Measurements from ENCODE around the gene ARHGAP23.

ARHGAP23 gene, protein sequence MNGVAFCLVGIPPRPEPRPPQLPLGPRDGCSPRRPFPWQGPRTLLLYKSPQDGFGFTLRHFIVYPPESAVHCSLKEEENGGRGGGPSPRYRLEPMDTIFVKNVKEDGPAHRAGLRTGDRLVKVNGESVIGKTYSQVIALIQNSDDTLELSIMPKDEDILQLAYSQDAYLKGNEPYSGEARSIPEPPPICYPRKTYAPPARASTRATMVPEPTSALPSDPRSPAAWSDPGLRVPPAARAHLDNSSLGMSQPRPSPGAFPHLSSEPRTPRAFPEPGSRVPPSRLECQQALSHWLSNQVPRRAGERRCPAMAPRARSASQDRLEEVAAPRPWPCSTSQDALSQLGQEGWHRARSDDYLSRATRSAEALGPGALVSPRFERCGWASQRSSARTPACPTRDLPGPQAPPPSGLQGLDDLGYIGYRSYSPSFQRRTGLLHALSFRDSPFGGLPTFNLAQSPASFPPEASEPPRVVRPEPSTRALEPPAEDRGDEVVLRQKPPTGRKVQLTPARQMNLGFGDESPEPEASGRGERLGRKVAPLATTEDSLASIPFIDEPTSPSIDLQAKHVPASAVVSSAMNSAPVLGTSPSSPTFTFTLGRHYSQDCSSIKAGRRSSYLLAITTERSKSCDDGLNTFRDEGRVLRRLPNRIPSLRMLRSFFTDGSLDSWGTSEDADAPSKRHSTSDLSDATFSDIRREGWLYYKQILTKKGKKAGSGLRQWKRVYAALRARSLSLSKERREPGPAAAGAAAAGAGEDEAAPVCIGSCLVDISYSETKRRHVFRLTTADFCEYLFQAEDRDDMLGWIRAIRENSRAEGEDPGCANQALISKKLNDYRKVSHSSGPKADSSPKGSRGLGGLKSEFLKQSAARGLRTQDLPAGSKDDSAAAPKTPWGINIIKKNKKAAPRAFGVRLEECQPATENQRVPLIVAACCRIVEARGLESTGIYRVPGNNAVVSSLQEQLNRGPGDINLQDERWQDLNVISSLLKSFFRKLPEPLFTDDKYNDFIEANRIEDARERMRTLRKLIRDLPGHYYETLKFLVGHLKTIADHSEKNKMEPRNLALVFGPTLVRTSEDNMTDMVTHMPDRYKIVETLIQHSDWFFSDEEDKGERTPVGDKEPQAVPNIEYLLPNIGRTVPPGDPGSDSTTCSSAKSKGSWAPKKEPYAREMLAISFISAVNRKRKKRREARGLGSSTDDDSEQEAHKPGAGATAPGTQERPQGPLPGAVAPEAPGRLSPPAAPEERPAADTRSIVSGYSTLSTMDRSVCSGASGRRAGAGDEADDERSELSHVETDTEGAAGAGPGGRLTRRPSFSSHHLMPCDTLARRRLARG (N-terminal part only)

DNA sequence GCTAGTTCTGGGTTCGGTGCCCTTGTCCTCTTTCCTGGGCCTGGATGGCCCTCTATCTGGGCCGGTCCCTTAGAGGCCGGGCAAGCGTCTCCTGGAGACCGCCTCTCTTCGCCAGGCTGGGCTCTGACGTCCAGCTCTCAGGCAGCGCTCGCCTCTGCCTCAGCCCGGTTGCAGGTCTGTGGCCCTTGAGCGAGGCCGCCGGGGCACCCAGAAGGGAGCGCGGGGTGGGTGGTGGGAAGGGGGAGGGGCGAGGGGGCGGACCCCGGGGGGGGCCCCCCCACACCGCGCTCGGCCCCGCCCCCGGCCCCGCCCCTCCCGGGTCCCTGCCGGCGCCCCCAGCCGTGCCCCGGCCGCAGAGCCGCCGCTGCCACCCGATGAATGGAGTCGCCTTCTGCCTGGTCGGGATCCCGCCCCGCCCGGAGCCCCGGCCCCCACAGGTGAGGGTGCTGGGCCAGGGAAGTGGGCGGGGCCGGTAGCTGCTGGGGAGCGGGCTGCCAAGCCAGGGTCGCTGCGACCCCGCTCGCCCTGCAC lies at the start of gene ARHGAP23:
ARHGAP23 (plus strand) TSS at position 353 of the 531 bp plus-strand sequence; CDS start at position 375, 22 bp downstream.
- DNase-seq: peak in 5 of 6 experiments; percentile 23 to 44 (median 37)

DNA sequence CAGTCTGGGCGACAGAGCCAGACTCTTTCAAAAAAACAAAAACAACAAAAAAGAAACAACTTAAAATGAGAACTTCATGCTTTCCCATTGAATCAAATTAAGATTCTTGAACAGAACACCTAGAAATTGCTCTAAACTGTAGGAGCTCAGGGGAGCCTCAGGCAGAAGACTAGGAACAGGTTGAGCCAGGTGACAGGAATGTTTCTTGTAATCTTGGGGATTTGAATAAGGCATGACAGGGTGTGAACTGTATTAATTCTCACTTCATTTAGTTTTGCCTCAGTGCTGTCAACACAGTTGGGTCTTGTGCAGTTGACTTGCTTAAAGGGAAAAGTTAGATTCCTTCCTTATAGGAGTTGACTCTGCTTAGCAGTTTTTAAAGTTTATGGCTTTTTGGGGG lies 48.8 kb upstream of the ARHGAP23 start:
- no peak for DNase-seq

DNA sequence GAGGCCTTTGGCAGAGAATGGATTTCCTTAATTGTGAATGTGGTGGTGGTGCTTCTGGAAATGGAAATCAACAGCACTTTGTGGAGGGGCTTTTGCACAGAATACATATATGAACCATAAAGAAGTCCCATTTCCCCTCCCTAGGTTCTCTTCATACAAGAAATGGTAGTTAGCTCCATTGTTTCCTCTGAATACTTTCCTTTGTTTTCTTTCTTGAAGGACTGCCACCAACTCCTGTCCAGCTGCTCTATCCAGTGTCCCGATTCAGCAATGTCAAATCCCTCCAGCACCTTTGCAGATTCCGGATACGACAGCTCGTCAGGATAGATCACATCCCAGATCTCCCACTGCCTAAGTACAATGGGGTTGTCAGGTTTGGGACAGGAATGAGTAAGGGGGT lies 33.2 kb upstream of the ARHGAP23 start:
- DNase-seq: no peak

DNA sequence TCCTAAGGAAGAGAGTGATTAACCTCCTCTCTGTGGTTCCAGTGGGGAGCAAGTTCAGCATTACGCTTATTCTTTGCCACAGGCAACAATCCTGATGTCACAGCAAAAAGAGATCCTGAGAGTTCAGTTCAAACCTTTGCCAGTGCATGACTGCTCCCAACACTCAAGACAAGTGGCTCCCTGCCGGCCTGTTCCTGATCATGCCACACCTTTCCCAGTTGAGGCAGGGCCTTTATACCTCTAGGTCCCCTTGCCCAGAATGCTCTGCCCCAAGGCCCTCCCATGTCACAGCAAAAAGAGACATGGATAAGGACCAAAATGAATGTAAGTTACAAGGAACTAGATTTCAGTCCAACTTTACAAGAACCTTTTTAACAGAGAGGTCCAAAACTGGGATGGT lies 31.0 kb upstream of the ARHGAP23 start:
- no peak for DNase-seq

DNA sequence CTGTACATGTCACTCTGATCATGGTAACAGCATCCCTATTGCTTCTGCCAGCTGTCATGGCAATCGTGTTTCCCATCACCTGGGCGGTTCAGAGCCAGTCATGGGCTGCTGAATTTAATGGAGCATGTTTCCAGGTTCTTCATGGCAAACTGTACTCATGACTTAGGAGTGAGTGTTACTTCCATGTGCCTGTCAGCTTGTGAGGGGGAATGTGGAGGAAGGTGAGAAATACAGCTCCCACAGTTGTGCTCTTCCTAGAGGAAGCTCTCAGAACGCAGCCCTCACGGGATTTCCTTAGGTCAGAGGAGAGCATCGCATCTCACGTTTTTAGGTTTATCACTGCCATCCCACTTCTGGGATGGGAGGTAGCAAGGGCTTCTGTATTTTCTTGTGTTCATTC lies 28.0 kb upstream of the ARHGAP23 start:
- DNase-seq: no peak

DNA sequence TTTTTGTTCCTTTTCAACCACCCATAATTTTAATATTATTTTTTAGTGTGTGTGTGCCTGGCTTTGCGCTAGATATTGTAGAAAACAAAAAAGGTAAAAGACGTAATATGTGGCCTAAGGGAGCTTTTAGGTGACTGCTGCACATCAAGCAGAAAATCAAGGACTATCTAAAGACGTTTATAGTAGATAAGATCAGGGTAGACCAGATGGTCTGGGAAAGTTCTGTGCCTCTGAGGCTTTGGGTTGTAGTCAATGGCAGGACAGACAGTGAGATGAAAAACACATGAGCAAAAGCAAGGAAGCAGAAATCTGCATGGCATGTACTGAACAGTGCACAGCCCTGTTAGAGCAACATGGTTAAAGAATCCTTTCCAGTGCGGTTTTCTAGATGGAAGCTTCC lies 26.8 kb upstream of the ARHGAP23 start:
- DNase-seq: no peak

DNA sequence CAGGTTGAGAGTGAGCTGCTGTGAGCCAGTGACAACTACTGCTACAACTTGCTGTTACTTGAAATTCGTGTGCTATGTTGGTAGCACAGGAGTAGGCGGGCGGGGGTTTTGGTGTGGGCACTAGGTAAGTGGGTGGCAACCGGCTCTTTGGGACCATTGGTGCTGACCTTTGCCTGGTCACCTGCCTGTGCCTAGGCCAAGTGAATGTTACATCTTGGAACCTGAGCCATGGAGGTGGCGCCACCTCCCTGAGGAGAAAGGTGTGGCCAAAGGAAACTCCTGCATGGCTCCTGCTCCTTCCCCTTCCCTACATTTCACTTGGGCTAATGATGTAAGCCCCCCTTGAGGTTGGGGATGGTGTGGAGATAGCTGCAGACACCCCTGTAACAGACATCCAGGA lies 25.4 kb upstream of the ARHGAP23 start:
- DNase-seq: no peak

DNA sequence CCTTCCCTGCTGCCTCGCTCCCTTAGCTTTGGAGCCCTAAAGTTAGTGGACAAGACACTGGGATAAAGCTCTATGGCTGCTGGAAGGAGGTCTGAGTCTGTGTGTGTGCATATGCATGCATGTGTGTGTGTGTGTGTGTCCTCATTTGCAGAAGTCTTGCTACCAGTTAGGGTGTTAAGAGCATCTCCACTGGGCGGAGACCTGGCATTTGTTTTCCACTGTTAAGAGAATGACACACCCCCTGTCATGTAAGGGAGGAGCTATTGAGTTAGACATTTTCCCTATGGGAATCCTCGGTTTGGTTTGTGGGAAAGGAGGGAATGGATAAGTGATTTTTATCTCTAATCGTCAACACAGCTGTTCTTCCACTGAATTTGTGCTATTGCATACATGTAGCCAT lies 24.8 kb upstream of the ARHGAP23 start:
- DNase-seq: no peak

DNA sequence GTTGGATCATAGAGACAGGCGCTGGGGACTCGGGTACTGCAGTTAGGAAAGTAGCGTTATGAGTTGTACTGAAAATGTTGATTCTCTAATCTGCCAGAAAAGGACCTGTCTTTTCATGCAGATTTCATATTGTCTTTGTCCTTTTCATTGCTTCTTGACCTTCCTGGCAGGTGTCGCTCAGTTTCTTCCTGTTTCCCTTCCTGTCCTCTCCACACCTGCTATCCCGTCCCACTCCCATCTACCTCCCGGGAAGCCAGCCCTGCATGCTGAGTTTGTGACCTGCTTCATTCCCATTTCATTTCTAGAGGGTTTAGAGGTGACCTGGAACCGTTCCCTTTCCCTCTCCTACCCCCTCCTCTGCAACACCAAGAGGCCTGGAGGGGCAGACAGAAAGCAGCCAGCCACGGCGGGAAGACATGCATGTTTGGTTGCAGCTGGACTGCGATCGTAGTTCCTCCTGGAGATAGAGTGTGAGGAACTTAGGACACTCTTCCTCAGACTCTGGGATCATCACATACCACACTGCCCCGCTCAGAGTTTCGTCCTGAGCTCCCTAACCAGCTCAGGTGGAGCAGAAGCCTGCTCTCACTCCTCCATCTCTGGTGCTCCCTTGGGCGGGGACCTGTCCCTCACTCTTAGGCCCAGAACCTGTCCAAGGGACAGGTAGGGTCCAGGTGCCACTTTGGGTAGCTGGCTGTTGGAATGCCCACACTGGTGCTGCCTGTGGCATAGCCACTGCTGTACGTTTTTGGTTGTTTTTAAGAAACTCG lies 23.9 kb upstream of the ARHGAP23 start:
- no peak for DNase-seq

DNA sequence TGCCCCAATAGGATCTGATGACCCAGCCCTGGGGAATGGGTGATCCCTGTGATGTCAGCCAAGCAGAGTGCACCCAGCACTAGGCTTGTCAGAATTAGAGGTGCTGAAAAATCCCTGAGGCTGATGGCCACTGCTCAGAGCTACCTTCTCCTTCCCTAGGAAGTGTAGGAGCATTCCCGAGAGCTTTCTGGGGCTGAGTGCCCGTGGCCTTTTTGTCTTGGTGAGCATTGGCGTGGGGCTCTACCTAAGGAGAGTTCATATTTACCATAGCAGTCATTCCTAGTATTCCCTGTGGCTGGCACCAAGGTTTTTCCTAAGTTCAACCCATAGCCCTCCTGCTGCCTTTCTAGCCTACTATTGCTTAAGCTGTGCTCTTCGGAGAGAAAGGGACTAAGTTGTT lies 22.6 kb upstream of the ARHGAP23 start:
- no peak for DNase-seq

DNA sequence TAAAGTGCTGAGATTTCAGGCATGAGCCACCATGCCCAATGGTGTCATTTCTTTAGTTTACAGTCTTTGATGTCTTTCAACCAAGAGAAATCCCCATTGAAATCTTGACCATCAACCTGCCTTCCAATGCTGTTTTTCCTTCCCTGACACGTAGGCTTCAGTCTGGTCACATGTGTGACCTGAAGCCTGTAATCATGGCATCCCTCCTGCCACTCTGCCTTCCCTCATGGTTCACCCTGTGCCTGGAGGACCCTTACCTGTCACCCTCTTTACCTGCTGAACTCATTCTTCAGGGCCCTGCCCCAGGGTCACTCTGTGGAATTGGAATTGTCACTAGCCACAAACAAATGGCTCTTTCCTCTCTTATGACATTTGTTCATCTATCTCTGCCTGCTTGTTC lies 18.1 kb upstream of the ARHGAP23 start:
- DNase-seq: no peak

DNA sequence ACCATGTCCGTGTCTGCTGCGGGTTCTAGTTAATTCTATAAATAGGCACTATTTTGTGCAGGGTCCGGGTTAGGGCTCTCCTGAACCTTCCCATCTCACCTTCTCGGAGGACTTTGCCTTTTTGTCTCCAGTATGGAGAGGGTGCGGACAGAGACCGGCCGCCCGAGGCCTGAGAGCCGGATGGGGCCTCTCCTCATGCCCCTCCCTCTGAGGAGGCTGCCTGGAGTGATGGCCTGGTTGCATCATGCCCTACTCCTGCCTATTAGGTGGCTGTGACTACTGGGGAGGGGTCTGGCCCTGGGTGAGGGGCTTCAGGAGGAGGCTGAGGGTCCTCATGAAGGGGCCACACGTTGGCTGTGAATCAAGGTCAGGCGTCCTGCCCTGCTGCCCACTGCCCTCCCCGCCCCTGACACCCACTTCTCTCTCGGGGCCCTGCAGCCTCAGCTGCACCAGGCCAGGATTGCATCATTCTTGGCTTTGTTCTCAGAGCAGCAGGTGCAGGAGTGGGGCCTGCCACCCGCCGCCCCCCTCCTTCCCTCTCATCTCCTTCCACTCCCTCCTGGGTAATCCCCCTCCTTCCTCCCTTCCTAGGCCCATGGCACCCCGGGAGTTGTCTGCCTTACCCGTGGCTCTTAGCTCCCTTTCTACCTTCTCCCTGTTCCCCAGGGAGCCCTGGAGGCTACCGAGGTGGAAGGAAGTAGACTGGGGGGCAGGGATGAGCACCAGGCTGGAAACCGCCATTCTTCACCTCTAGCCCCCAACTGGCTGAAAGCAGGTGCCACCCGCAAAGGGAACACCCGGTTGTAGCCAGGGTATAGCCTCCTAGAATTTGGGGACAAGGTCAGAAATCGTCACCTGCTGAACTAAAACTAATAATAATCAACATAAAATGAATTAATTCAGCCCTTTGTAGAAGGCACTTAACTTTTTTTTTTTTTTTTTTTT lies 12.7 kb upstream of the ARHGAP23 start:
- DNase-seq: no peak

DNA sequence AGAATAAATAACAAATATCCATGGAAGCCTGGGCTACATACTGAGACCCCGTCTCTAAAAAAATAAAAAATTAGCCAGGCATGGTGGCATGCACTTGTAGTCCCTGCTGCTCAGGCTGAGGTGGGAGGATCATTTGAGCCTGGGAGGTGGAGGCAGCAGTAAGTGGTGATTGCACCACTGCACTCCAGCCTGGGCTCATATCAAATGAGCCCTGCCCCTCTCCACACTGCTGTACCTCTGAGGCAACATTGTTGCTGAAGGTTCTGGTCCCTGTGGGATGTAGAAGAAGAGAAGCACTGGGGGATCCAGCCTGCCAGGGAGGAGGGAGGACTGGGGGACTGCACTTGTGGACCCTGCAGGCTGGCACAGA lies 11.4 kb upstream of the ARHGAP23 start:
- no peak for DNase-seq

DNA sequence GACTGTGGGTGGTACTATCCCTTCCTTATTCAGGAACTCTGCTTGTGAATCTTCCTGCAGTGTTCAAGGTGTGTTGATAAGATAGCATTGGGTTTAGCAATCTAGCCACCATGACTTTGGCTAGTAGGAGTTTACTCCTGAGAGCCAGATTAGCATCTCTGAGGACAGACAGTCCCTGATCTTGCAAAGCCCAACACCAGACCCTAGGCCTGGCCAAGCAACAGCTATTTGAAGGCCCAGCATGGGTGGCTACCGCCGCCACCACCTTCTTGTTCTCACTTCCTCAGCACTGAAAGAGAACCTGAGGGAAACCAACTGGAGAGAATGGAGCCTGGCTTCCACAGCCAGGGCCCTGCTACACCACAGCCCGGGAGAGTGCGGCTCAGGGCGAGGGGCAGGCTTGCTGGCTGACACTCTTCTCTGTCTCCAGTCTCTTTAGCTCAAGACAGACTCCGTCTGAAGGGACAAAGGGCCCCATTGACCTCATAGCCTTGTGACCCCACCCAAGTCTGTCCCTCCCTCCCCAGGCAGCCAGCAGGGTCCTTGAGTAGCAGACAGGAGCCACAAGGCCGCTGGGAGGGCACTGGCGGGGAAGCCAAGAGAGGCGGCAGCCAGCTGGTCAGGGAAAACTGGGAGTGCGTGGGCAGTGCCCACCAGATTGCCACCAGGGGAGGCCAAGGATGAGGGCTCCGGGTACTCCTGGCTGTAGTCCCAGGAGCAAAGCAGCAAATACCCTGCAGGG lies 10.9 kb upstream of the ARHGAP23 start:
- no peak for DNase-seq

DNA sequence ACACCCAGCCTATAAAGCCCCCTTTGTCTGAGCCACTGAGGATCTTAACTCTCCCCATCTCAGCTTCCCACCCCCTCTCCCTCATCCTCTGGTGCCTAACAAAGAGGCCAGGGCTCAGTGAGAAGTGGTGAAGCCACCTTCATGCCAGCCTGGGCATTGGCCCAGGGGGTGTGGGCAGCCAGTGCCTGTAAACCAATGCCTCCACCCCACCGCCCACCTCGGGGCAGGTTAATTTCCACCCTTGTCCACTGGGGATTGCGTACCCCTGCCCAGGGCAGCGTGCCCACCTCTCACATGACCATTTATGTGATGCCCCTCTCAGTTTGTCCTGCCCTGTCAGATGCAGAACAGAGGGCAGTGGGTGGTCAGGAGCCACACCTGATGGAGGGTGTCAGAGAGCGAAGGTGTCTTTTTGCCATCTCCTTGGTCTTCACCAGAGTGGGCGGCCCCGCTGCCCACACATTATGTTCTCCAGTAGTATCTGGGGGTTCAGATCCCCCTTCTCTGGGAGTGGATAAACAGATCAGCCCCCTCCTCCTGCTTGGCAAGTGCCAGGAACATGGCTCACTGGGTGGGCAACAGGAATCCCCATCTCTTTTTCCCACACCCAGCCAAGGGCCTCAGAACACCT lies 10.1 kb upstream of the ARHGAP23 start:
- DNase-seq: no peak

DNA sequence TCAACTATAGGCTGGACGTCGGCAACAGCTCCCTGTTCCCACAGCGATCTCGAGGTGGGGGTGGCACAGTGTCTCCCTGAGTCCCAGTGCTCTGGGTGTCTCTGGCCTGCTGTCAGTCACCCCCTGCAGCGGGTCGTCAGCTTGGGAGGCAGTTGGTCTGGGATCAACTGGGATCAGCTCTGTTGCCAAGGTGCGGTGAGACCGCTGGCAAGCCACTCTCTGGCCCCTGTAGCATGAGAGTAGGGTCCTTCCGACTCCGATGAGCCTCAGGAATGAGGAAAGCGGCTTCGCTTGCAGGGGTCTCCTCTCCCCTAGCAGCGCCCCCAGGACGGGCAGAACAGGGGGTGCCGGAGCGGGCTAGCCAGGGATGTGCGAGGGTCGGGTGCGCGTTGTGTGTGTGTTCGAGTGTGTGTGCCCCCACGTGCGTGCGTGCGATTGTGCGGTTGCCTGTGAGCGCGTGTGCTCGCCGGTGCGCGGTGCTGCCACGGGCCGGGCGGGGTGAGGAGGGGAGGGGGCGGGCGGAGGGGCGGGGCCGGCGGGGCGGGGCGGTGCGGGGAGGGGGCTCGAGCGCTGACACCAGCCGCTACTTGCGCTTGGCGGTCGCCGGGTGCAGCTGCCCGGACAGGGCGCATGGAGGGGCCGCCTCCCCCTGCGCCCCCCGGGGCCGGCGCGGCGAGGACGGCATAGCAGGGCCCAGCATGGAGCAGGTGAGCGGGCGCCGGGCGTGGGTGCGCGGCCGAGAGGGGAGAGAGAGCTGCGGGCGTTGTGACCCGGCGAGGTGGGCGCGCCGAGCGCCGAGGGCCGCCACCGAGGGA lies 9.4 kb upstream of the ARHGAP23 start:
- DNase-seq: peak in 1 of 6 experiments; percentile 12

DNA sequence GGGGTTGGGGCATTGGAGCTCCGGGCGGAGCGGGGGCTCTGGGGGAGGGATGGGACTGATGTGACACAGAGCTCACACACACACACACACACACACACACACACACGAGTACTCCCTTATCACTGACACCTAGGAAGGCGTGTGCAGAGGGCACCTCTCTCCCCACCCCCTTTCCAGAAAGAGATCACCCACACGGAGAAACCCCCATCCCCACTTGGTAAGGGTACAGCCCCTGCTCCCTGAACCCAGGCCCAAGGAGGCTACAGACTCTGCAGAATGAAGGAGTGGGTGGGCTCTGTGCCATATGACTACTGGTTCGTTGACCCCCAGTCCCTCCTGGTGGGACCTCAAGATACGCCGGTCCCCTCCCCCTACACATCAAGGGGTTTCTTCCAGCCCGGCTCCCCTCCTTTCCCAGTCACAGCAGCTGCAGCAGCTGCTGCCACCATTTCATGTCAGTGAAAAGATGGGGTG lies 8.7 kb upstream of the ARHGAP23 start:
- DNase-seq: no peak

DNA sequence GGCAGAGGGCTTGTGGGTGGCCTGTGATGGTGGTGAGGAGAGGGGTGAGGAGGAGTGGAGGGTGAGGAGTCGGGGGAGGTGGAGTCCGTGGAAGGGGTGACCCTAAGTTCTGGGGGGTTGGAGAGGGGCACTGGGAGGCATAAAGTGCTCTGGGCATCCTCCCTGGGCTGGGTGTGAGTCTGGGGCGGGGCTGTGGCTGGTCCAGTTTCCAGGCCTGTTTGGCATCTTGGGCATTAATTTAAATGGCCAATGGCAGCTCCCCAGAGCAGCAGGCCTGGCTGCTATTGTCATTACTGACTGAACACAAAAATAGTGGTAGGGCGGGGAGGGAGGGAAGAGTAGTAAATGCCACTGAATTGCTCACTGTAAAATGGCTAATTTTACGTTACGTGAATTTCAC lies 7.7 kb upstream of the ARHGAP23 start:
- DNase-seq: no peak

Data from stimulated activated naive CD4-positive, alpha-beta T cell (primary cell).